ENCODE measurements around the gene LRTM2. TPM values are rescaled to one million over a fixed set of nuclear protein-coding genes. Genes with fewer than 3 reads are reported as not detected.

Gene LRTM2
- total and polyA plus RNA-seq, 2 donors (not counting 1 experiment from before 2014, with no cell fraction given): not detected

- no peak for TF ChIP-seq EZH2 (IDR thresholded peaks at IDR 0.05; ENCODE audit: low read length, missing control alignments)
- no peak for TF ChIP-seq CTCF (conservative IDR thresholded peaks at IDR 0.05 in 1 of 2, IDR thresholded peaks at IDR 0.05 in 1 of 2; ENCODE audit: low read depth in 1 of 2, low read length in 2 of 2)
- DNase-seq (ENCODE audit: low read depth in 2 of 2): no peak
- H3K27me3 ChIP-seq (ENCODE audit: control insufficient read depth, insufficient read depth, low read length): peaks cover 4% of the 10 kb centered on the region
Observed at GRCh38 chr12:1869145-1869544, 48.8 kb downstream of the LRTM2 start.

GRCh38 chr12:1870086-1870485 is 49.7 kb downstream of the LRTM2 start:
- Histone ChIP-seq H3K36me3 (ENCODE audit: control insufficient read depth, insufficient read depth, low read length) (no peaks in the 10 kb centered on the region), H3K4me2 (ENCODE audit: extremely low read depth, insufficient read depth, low read length) (no peak overlapping the region), H3K79me2 (ENCODE audit: control insufficient read depth, insufficient read depth, low read length) (no peaks in the 10 kb centered on the region), H3K4me3 (replicated peaks in 1 of 4; ENCODE audit: control extremely low read depth in 1 of 4, insufficient read depth in 1 of 4, low read depth in 3 of 4, low read length in 4 of 4) (no peak overlapping the region), H2AFZ (ENCODE audit: low read length) (no peak overlapping the region), H3K4me1 (ENCODE audit: control insufficient read depth, extremely low read depth, insufficient read depth, low read length) (no peaks in the 10 kb centered on the region), H3K27ac (ENCODE audit: insufficient read depth, low read length) (no peak overlapping the region), H3K9me3 (ENCODE audit: control insufficient read depth, insufficient read depth, low read depth, low read length) (peaks cover 3% of the 10 kb centered on the region), H4K20me1 (ENCODE audit: control insufficient read depth, extremely low read depth, insufficient read depth, low read length) (no peaks in the 10 kb centered on the region), H3K9ac (ENCODE audit: insufficient read depth, low read length) (no peak overlapping the region), H3K27me3 (ENCODE audit: control insufficient read depth, insufficient read depth, low read length) (peaks cover 14% of the 10 kb centered on the region)
- no peak for DNase-seq (ENCODE audit: low read depth in 2 of 2)
- TF ChIP-seq CTCF (conservative IDR thresholded peaks at IDR 0.05 in 1 of 2, IDR thresholded peaks at IDR 0.05 in 1 of 2; ENCODE audit: low read depth in 1 of 2, low read length in 2 of 2): no peak
- no peak for TF ChIP-seq EZH2 (IDR thresholded peaks at IDR 0.05; ENCODE audit: low read length, missing control alignments)

More at GRCh38 chr12:1869145-1869544, 48.8 kb downstream of the LRTM2 start:
- Histone ChIP-seq H4K20me1 (ENCODE audit: control insufficient read depth, extremely low read depth, insufficient read depth, low read length) (no peaks in the 10 kb centered on the region), H3K4me2 (ENCODE audit: extremely low read depth, insufficient read depth, low read length) (no peak overlapping the region), H3K9me3 (ENCODE audit: control insufficient read depth, insufficient read depth, low read depth, low read length) (peaks cover 3% of the 10 kb centered on the region), H3K4me1 (ENCODE audit: control insufficient read depth, extremely low read depth, insufficient read depth, low read length) (no peaks in the 10 kb centered on the region), H3K36me3 (ENCODE audit: control insufficient read depth, insufficient read depth, low read length) (no peaks in the 10 kb centered on the region), H3K9ac (ENCODE audit: insufficient read depth, low read length) (no peak overlapping the region), H2AFZ (ENCODE audit: low read length) (no peak overlapping the region), H3K79me2 (ENCODE audit: control insufficient read depth, insufficient read depth, low read length) (no peaks in the 10 kb centered on the region), H3K4me3 (replicated peaks in 1 of 4; ENCODE audit: control extremely low read depth in 1 of 4, insufficient read depth in 1 of 4, low read depth in 3 of 4, low read length in 4 of 4) (no peak overlapping the region), H3K27ac (ENCODE audit: insufficient read depth, low read length) (no peak overlapping the region)

GRCh38 chr12:1870998-1871917 is 50.9 kb downstream of the LRTM2 start:
- H3K27ac ChIP-seq (ENCODE audit: insufficient read depth, low read length): no peak overlapping the region
- H3K4me3 ChIP-seq (replicated peaks in 1 of 4; ENCODE audit: control extremely low read depth in 1 of 4, insufficient read depth in 1 of 4, low read depth in 3 of 4, low read length in 4 of 4): no peak overlapping the region
- H3K79me2 ChIP-seq (ENCODE audit: control insufficient read depth, insufficient read depth, low read length): no peaks in the 10 kb centered on the region
- H2AFZ ChIP-seq (ENCODE audit: low read length): no peak overlapping the region
- H3K4me1 ChIP-seq (ENCODE audit: control insufficient read depth, extremely low read depth, insufficient read depth, low read length): no peaks in the 10 kb centered on the region
- no peak for DNase-seq (ENCODE audit: low read depth in 2 of 2)
- H3K4me2 ChIP-seq (ENCODE audit: extremely low read depth, insufficient read depth, low read length): no peak overlapping the region
- H4K20me1 ChIP-seq (ENCODE audit: control insufficient read depth, extremely low read depth, insufficient read depth, low read length): no peaks in the 10 kb centered on the region
- H3K9ac ChIP-seq (ENCODE audit: insufficient read depth, low read length): no peak overlapping the region
- H3K9me3 ChIP-seq (ENCODE audit: control insufficient read depth, insufficient read depth, low read depth, low read length): peaks cover 3% of the 10 kb centered on the region
- peaks cover 22% of the 10 kb centered on the region for H3K27me3 ChIP-seq (ENCODE audit: control insufficient read depth, insufficient read depth, low read length)
- TF ChIP-seq EZH2 (IDR thresholded peaks at IDR 0.05; ENCODE audit: low read length, missing control alignments): no peak
- TF ChIP-seq CTCF (conservative IDR thresholded peaks at IDR 0.05 in 1 of 2, IDR thresholded peaks at IDR 0.05 in 1 of 2; ENCODE audit: low read depth in 1 of 2, low read length in 2 of 2): no peak
- no peaks in the 10 kb centered on the region for H3K36me3 ChIP-seq (ENCODE audit: control insufficient read depth, insufficient read depth, low read length)

All from fibroblast of lung (primary cell).